Measurements from ENCODE around the gene MALT1. TPM values are rescaled to one million over a fixed set of nuclear protein-coding genes. Genes with fewer than 3 reads are reported as not detected.

Gene MALT1
- total and polyA plus RNA-seq, 9 of the 15 experiments (the other 6 are each of a cell fraction or from before 2014, with no cell fraction given), result 0.14 to 1.6 (median 0.32) TPM

DNA sequence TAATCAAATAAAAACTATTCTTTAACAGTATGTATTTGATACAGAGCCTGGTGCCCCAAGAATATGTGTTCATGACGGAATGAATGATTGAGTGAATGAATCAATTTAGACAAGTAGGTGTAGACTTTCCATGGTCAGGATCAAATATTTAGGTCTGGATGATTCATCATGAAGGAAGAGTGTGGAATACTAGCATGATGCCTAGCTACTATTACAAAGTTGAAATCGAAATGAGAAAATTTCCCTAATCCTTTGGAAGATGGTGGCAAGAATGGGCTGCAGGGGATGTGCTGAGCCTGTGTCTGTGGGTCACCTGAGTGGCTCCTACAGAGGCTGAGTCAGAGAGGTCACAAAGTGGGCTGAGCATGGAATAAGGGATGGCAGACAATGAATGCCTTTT lies 3.1 kb upstream of the MALT1 start:
- Histone ChIP-seq H3K9me3 (replicated peaks; ENCODE audit: control insufficient read depth, insufficient read depth, low read depth, low read length) (no peaks in the 10 kb centered on the region), H3K9ac (ENCODE audit: insufficient read depth in 1 of 2, low read depth in 2 of 2, low read length in 2 of 2) (no peak overlapping the region), H3K36me3 (ENCODE audit: control insufficient read depth, insufficient read depth, low read length) (no peaks in the 10 kb centered on the region), H4K20me1 (replicated peaks; ENCODE audit: control insufficient read depth, insufficient read depth, low read length) (no peaks in the 10 kb centered on the region), H3K27me3 (ENCODE audit: control insufficient read depth in 2 of 2, insufficient read depth in 2 of 2, low read length in 2 of 2) (peaks cover 3 to 5% of the 10 kb centered on the region in 2 experiments; a peak in 2 of 5 replicates), H3K4me3 (no peak overlapping the region), H3K4me2 (ENCODE audit: insufficient read depth, low read length) (no peak overlapping the region), H3K27ac (ENCODE audit: extremely low read depth, low read depth, low read length) (no peak overlapping the region), H3K9me1 (ENCODE audit: control insufficient read depth, insufficient read depth, low read length) (no peaks in the 10 kb centered on the region), H2AFZ (ENCODE audit: low read depth, low read length) (no peak overlapping the region), H3K79me2 (ENCODE audit: control insufficient read depth, insufficient read depth, low read length) (no peaks in the 10 kb centered on the region), H3K4me1 (replicated peaks in 1 of 2; ENCODE audit: control insufficient read depth in 2 of 2, insufficient read depth in 2 of 2, low read length in 2 of 2) (peaks cover 4 to 11% of the 10 kb centered on the region in 2 experiments; a peak in 3 of 5 replicates)
- no TSS peak for BruUV-seq (replicated peaks)
- intact Hi-C loops (cut with micrococcal nuclease), result no loop called here
- 0% methylated on average over 2 of the region's 2 CpGs for WGBS (ENCODE audit: insufficient coverage, low coverage, missing lambda C conversion rate)
- ChIA-PET CTCF (ENCODE audit: low intra/inter-chr PET ratio) (no interaction called here), POLR2A (no interaction called here)
- DNase-seq (ENCODE audit: extremely low read depth in 1 of 4, low spot score in 3 of 4) (no peak), ATAC-seq (no peak), FAIRE-seq (no peak)
- no peak for TF ChIP-seq STAT5B (CRISPR knock-in tag; IDR thresholded peaks at IDR 0.05)
- TF ChIP-seq, protein P1, sequence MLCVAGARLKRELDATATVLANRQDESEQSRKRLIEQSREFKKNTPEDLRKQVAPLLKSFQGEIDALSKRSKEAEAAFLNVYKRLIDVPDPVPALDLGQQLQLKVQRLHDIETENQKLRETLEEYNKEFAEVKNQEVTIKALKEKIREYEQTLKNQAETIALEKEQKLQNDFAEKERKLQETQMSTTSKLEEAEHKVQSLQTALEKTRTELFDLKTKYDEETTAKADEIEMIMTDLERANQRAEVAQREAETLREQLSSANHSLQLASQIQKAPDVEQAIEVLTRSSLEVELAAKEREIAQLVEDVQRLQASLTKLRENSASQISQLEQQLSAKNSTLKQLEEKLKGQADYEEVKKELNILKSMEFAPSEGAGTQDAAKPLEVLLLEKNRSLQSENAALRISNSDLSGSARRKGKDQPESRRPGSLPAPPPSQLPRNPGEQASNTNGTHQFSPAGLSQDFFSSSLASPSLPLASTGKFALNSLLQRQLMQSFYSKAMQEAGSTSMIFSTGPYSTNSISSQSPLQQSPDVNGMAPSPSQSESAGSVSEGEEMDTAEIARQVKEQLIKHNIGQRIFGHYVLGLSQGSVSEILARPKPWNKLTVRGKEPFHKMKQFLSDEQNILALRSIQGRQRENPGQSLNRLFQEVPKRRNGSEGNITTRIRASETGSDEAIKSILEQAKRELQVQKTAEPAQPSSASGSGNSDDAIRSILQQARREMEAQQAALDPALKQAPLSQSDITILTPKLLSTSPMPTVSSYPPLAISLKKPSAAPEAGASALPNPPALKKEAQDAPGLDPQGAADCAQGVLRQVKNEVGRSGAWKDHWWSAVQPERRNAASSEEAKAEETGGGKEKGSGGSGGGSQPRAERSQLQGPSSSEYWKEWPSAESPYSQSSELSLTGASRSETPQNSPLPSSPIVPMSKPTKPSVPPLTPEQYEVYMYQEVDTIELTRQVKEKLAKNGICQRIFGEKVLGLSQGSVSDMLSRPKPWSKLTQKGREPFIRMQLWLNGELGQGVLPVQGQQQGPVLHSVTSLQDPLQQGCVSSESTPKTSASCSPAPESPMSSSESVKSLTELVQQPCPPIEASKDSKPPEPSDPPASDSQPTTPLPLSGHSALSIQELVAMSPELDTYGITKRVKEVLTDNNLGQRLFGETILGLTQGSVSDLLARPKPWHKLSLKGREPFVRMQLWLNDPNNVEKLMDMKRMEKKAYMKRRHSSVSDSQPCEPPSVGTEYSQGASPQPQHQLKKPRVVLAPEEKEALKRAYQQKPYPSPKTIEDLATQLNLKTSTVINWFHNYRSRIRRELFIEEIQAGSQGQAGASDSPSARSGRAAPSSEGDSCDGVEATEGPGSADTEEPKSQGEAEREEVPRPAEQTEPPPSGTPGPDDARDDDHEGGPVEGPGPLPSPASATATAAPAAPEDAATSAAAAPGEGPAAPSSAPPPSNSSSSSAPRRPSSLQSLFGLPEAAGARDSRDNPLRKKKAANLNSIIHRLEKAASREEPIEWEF (CRISPR knock-in tag; IDR thresholded peaks at IDR 0.05), result no peak
- TF ChIP-seq CC2D1A (IDR thresholded peaks at IDR 0.05), result no peak
- no peak for TF ChIP-seq NR2C2 (CRISPR knock-in tag; IDR thresholded peaks at IDR 0.05)
- 0 out of 2 replicates have a peak, but pooled peaks have one; percentile 8 for TF ChIP-seq NR2C2 (tag; IDR thresholded peaks at IDR 0.05)
- in situ Hi-C loops (cut with MboI), result no loop called here

Measured in K562 (cell line).